Vagina (tissue), 2 donors: ENCODE measurements around the gene VPS13C. TPM values are rescaled to one million over a fixed set of nuclear protein-coding genes. Genes with fewer than 3 reads are reported as not detected.

ENCODE experiments used
- DNase-seq, 2 donors: peaks; one replicate each; pipeline ENCODE4 v3.0.0-alpha.2; 2017; ENCODE audit errors: extremely low spot score in 2 of 2
- H3K27ac ChIP-seq: fragments of 200-600 bp; sonication (generic); one replicate; pipeline ENCODE4 v1.5.1; 2019
- H3K27me3 ChIP-seq: fragments of 200-600 bp; sonication (generic); one replicate; pipeline ENCODE4 v1.5.1; 2019
- H3K36me3 ChIP-seq, 2 donors: fragments of 200-600 bp; sonication (generic); one replicate each; pipeline ENCODE4 v1.5.1; 2017 to 2019
- H3K4me1 ChIP-seq: fragments of 200-600 bp; sonication (generic); one replicate; pipeline ENCODE4 v1.5.1; 2019
- H3K4me3 ChIP-seq, 2 donors: fragments of 200-600 bp; sonication (generic); 1 replicate in 1 of 2; 2 replicates in 1 of 2; pipeline ENCODE4 v1.5.1; 2016 to 2019
- H3K9me3 ChIP-seq: fragments of 200-600 bp; sonication (generic); one replicate; pipeline ENCODE4 v1.5.1; 2019
- CTCF ChIP-seq, 3 experiments: fragments of 450-650 bp in 2 of 3; fragments of 200-600 bp in 1 of 3; sonication (generic) in 1 of 3; IDR thresholded peaks; one replicate each; pipeline ENCODE4 v1.5.1; 2017 to 2019; ENCODE audit warnings: antibody characterized with exemption in 3 of 3, mild to moderate bottlenecking in 2 of 3, moderate library complexity in 2 of 3
- POLR2A ChIP-seq, 2 donors: fragments of 450-650 bp; IDR thresholded peaks; one replicate each; pipeline ENCODE4 v1.6.1; 2017; ENCODE audit warnings: antibody characterized with exemption in 2 of 2, mild to moderate bottlenecking in 2 of 2, moderate library complexity in 2 of 2
- POLR2AphosphoS5 ChIP-seq, 2 donors: sonication (generic); formaldehyde crosslinking; IDR thresholded peaks; one replicate each; pipeline ENCODE4 v1.9.0; 2017; ENCODE audit warnings: antibody characterized with exemption in 2 of 2, mild to moderate bottlenecking in 2 of 2, low read depth in 1 of 2; ENCODE audit not compliant: insufficient read depth in 1 of 2
- intact Hi-C: fragments of 100-400 bp; cut with DNase I; formaldehyde crosslinking; loops from one replicate; pipeline ENCODE4 v1.15.1; 2023
- total RNA-seq: library from RNA; depleted of rRNA; stranded (reverse); fragments of >200 nt; gene quantifications from one replicate; pipeline ENCODE4 v1.2.3, GENCODE V29; 2016

Gene VPS13C
- total RNA-seq, 1 donor from 2014 or later = 52.5 TPM

GRCh38 chr15:62105266-62105665 is 45.0 kb upstream of the VPS13C start:
- intact Hi-C loops = no loop called here
- TF ChIP-seq POLR2A (IDR thresholded peaks at IDR 0.05) = no peak
- TF ChIP-seq CTCF (IDR thresholded peaks at IDR 0.05) = no peak
- no peak for TF ChIP-seq POLR2AphosphoS5 (IDR thresholded peaks at IDR 0.05; ENCODE audit: insufficient read depth in 1 of 2, low read depth in 1 of 2)
- no peaks in the 10 kb centered on the region for H3K36me3 ChIP-seq
- peak in 1 of 2 donors; percentile 14 for DNase-seq
- H3K27ac ChIP-seq = no peak overlapping the region
- no peaks in the 10 kb centered on the region for H3K27me3 ChIP-seq
- no peak overlapping the region for H3K4me3 ChIP-seq
- no peaks in the 10 kb centered on the region for H3K9me3 ChIP-seq
- peaks cover 22% of the 10 kb centered on the region for H3K4me1 ChIP-seq

- H3K4me3 ChIP-seq = no peak overlapping the region
- H3K4me1 ChIP-seq = peaks cover 18% of the 10 kb centered on the region
- H3K27me3 ChIP-seq = no peaks in the 10 kb centered on the region
- H3K36me3 ChIP-seq = no peaks in the 10 kb centered on the region
- H3K27ac ChIP-seq = no peak overlapping the region
- no peak for DNase-seq
- no peak for TF ChIP-seq POLR2AphosphoS5 (IDR thresholded peaks at IDR 0.05; ENCODE audit: insufficient read depth in 1 of 2, low read depth in 1 of 2)
- TF ChIP-seq POLR2A (IDR thresholded peaks at IDR 0.05) = no peak
- TF ChIP-seq CTCF (IDR thresholded peaks at IDR 0.05) = no peak
- intact Hi-C loops = no loop called here
- no peaks in the 10 kb centered on the region for H3K9me3 ChIP-seq
Measured at GRCh38 chr15:62104846-62105245, 44.6 kb upstream of the VPS13C start.

- Histone ChIP-seq H3K4me1 (peaks cover 14% of the 10 kb centered on the region), H3K36me3 (no peaks in the 10 kb centered on the region), H3K9me3 (no peaks in the 10 kb centered on the region), H3K27ac (no peak overlapping the region), H3K27me3 (no peaks in the 10 kb centered on the region), H3K4me3 (no peak overlapping the region)
- no peak for DNase-seq
- intact Hi-C loops = no loop called here
- TF ChIP-seq CTCF (IDR thresholded peaks at IDR 0.05) (no peak), POLR2AphosphoS5 (IDR thresholded peaks at IDR 0.05; ENCODE audit: insufficient read depth in 1 of 2, low read depth in 1 of 2) (no peak), POLR2A (IDR thresholded peaks at IDR 0.05) (no peak)
Measured at GRCh38 chr15:62104401-62104800, 44.2 kb upstream of the VPS13C start.

GRCh38 chr15:62103431-62103830 is 43.2 kb upstream of the VPS13C start:
- TF ChIP-seq CTCF (IDR thresholded peaks at IDR 0.05) (no peak), POLR2A (IDR thresholded peaks at IDR 0.05) (no peak), POLR2AphosphoS5 (IDR thresholded peaks at IDR 0.05; ENCODE audit: insufficient read depth in 1 of 2, low read depth in 1 of 2) (no peak)
- Histone ChIP-seq H3K4me3 (no peak overlapping the region), H3K36me3 (no peaks in the 10 kb centered on the region), H3K9me3 (no peaks in the 10 kb centered on the region), H3K4me1 (peaks cover 11% of the 10 kb centered on the region), H3K27me3 (no peaks in the 10 kb centered on the region), H3K27ac (no peak overlapping the region)
- DNase-seq = no peak
- intact Hi-C loops = no loop called here

- Histone ChIP-seq H3K9me3 (no peaks in the 10 kb centered on the region), H3K4me3 (no peak overlapping the region), H3K27ac (no peak overlapping the region), H3K36me3 (no peaks in the 10 kb centered on the region), H3K4me1 (no peaks in the 10 kb centered on the region), H3K27me3 (no peaks in the 10 kb centered on the region)
- TF ChIP-seq POLR2A (IDR thresholded peaks at IDR 0.05) (no peak), CTCF (IDR thresholded peaks at IDR 0.05) (no peak), POLR2AphosphoS5 (IDR thresholded peaks at IDR 0.05; ENCODE audit: insufficient read depth in 1 of 2, low read depth in 1 of 2) (peak in 1 of 2 donors; percentile 62)
- no peak for DNase-seq
- intact Hi-C loops = no loop called here
Measured at GRCh38 chr15:62099094-62099601, 38.9 kb upstream of the VPS13C start.
